ENCODE data around the gene TANC1.
A peak's percentile ranks its signal among the peaks of the same experiment; 100 is the strongest.

The TANC1 gene

DNA sequence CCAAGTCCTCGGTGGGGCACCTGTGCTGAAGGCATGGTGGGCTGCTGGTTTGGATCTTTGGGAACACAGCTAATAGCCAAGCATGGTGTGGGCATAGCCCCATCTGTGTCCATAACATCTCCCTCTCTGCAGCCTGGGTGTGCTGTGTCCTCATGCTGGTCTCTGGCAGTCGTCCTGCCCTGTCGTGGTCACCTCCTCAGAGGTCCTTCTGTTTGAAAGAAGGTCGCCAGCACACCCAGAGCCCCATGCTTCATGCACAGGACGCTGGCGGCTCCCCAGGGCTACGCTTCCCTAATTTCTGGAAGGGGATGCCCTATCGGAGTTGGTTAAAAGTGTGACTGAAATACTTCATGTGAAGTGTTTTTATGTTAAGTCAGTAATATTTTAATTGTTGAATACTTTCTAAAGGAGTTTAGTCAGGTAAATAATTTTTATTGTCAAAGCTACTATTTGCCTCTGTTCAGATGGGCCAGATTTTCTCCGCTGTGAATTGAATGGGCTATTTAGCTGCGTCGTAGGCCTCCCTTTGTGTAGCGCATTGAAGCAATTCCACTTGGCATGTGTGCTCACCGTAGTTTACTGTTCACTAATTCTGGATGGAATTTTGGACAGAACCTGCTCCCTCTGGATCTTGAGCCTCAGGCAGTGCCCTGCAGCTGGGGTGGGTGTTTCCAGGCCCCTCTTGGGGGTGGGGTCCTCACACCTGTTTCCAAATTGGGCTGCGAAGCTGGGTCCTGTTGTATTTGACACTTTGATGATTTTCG lies 236.1 kb downstream of the TANC1 start:
- no peak for DNase-seq

DNA sequence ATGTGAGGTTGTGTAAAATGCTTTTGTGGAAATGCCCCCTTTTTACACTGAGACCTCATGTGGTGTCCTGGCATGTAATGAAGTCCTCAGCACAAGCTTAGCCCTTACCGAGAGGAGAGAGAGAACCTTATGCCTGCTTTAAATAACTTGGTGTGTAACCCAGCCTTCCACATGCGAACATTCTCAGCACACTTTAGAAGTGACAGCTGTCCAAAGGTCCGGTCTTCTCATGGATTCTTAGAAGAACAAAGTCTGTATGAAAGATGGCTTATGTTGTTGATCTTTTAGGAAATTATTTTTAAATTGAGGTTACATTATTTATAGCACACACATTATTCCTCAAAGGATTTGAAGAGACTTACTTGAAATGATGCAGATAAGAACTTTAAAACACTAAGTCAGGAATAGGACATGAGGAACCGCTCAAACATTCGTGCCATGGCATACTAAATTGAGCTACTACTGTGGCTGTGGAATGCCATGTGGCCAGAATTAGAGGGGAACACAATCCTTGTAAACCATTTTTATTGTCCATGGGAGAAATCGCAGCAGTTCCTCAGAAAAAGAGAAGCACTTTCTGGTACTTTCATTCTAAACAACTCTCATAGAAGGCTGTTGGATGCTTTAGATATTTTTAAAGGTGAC lies 238.4 kb downstream of the TANC1 start:
- no peak for DNase-seq

DNA sequence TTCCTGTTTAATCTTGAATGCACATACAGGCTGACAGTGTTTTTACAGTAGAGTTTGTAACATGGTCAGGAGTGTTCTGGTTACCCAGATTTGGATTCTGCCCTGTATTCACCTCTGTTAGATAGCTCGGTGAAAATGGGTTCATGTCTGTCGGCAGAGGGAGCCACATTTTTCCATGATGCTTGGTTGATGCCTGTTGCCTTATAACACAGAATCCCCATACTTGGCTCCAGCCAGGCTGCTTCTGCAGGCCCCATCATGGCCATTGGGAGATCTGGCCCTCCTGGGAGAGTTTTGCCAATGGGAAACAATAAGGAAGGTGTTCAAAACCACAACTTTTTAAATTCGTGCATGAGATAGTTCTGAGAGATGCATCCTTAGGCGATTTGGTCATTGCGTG lies 240.0 kb downstream of the TANC1 start:
- no peak for DNase-seq

DNA sequence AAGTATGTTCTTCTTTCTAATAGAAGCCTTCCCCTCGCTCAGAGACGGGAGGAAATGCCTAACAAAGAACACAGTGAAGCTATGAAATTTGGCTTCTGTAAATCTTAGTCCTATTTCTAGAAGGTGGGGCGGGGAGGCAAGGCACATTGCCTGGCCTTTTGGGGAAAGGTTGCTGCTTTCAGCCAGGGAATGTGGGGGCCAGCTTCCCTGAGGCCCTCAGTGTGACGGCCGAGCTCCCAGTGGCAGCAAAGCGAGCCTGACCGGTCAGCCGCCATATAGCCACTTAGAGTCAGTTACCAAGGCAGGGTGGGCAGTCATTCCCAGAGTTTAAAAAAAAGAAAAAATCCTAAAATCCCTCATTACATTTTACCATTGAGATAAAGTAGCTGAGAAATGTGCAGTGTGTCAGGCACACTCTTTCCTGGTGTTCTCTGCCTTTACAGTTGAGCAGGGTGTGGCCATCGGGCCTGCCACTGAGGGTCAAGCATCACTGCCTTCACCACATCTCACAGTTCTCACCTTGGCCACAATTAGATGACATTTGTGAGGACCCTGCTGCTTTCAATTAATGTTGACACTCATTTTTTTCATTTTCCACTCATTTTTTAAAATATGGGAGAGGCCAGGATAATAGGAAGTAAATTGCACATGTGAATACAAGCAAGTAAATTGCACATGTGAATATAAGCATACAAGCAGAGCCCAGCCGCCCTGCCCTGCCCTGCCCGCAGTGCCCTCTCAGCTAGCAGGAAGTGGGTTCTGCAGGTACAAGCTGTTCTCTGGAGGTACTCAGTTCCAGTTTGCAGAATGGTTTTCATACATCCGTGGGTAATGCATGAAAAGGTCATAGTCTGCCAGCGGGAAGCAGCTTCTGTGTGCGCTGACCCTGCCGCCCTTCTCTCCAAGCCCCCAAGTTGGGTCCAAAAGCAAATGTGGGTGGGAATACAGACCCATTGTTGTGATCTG lies 241.2 kb downstream of the TANC1 start:
- no peak for DNase-seq

DNA sequence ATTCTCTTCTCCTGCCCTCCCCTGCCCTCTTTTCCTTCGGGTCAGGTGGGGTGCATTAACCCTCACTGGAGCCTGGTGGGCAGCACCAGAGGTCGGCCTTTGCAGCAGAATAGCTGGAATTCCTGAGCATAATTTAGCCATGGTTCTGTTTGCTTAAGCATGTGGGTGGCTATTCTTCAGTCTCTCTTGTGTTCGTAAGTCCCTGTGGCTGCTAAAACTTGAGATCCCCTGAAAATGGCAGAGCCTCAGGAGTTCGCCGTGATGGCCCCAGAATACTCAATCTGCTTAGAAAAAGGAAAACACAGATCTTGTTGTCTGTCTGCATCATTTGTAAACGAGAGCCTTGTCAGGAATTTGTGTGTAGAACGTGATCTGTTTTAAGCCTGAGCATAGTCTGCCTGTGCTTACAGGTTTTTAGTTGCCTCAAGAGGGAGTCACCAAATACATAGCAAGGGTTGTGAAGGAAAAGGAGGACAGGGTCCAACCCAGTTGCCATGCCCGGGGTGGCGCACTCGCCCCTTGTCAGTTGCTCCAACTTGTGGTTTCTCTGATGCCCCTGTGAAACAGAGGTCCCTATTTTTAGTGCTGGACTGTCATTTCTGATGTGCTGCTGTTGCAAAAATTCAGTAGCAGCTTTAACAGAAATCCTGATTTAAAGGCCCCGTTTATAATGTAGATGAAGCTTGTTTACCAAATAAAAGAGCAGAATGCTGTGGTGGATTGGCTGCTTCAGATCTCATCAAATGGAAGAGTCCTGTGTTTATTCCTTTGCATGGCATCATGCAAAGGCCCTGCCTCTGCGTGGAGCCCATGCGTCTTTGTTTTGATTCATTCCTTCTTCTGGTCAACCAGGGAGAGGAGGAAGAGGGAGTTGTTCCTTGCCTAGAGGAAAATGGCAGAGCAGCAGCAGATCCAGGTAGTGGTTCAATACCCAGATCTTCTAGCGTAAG lies 243.3 kb downstream of the TANC1 start:
- DNase-seq: no peak

DNA sequence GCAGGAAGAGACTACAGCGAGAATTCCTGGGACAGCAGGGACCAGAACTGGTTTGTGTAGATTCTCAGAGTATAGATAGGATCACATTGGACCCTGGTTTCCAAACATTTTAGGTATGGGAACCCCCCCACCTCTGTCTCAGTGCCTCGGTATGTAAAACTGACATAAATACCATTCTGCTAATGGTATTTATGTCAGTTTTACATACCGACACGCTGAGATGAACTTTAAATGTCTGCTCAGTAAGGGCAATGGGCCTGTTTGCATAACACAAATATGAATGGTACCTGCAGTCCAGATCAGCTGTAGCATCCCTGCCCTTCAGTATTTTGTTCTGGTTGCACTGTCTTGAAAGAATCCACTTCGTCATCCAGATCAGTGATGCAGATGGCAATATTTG lies 244.9 kb downstream of the TANC1 start:
- DNase-seq: no peak

DNA sequence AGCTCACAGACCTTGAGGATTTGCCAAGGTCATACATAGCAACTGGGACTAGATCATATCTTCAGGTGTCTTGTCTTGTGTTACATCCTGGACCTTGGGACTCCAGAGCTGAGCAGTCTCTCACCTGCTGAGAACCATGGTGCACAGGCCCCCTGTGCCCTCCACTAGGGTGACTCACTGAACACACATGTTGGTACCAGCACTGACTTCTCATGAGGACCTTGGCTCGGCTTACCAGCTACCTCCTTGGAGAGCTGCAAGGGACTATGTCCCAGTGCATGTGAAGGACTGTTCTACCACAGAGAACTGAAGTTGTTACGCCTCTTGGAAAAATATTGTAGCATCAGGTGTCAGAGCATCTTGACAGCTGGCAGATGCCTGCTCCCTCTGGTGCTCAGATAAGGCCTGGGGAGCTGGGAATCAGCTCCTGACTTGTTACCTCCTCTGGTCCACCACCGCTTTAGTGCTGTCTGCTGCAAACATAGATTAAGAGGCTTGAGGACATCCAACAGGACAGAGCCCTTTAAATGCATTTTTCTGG lies 246.0 kb downstream of the TANC1 start:
- no peak for DNase-seq

DNA sequence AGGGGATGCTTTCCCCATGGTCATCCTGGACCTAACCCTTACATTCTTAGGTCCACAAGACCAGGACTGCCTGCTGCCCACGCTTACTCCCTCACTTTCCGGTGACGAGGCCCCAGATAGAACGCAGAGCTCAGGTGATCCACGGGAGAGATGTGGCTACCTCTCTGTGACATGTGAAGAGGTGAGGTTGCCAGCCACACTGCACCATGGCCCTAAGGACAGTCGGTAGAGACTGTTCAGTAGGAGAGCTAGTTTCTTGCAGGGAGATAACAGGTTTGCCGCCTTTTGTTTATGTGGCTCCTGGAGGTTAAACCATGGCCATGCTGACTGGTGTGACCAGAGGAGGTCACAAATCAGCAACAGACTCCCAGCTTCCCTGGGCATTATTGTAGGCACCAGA lies 246.7 kb downstream of the TANC1 start:
- no peak for DNase-seq

DNA sequence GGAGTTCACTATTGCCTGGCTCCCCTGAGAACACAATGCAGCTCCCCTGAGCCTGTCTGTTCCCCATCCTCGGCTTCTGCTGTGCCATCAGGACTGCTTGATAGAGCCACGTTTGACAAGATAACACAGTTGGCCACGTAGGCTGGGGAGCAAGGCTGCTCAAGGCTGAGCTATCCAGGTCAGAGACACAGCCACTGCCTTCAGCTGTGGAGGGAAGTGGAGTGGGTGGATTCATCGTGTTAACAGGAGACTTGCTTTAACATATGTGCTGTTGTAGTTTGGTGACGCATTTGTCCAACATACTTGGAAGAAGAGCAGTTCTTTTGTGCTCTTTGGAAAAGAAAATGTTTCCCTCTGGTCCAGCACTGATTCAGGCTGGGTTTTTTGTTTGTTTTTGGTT lies 249.2 kb downstream of the TANC1 start:
- DNase-seq: no peak

DNA sequence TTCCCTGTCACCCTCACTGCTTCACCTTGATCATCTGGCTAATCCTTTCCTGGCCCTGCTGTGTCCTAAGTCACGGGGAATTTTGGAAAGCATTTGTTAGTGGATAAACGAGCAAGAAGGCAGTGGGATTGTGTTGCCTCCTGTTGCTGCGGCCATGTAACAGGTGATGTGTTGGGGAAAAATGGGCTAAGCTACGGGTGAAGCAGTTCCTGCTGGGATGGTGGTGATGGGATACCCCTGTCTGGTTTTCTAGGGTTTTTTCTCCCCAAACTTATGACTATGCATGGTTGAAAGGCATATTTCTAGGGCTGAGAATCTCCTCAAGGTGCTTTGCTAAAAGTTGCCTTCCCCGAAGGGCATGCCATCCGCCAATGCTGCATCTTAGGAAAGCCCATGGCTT lies 249.9 kb downstream of the TANC1 start:
- DNase-seq: no peak

DNA sequence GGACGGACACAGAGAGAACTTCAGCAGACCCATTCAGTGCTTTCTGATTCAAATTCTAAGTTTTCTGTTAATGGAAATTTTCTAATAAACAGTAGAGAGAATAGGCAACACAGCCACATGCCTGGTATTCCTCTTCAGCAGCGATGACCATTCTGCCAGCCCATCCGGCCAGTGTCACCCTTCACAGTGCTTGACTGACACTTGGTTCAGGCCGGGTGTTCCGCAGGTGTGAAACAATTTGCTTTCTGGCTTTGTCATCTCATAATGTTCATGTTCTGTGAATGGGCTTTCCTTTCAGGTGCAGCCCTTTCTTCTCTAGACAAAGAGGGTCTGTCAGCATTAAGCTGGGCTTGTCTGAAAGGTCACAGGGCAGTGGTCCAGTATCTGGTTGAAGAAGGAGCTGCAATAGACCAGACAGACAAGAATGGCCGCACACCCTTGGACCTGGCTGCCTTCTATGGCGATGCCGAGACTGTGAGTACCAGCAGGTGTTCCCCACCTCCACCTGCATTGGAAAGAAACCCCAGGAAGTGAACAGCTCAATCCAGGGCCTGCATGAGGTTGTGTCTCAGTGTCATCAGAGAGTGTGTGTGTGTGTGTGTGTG lies 251.1 kb downstream of the TANC1 start:
- DNase-seq: no peak

DNA sequence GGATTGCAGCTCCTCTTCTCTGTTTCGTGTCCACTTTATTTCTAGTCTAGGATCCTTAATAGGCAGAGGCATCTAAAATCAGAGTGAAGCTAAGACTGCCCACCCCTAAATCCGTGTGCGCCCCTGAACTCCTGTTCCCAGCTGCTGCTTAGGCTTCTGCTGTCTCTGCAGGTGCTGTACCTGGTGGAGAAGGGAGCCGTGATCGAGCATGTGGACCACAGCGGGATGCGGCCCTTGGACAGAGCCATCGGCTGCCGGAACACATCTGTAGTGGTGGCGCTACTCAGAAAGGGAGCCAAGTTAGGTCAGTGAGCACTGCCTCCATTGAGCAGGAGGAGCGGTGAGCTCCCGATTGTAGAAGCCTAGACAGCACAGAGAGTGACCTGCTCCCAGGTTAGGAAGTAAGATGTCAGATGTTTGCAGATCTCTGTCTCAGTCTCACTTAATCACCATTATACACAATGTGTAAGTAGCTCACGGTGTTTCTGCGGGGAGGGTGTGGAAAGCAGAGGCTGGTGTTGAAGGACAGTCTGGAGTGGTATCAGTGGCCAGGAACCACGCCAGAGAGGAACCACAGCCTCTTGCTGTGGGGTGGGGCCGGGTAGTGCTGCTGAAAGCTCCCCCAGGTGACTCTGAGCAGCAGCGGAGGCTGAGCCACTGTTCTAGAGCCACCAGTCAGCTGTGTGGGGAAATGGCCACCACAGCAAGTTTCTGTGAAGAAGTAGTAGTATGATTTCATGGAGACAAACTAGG lies 255.8 kb downstream of the TANC1 start:
- no peak for DNase-seq

DNA sequence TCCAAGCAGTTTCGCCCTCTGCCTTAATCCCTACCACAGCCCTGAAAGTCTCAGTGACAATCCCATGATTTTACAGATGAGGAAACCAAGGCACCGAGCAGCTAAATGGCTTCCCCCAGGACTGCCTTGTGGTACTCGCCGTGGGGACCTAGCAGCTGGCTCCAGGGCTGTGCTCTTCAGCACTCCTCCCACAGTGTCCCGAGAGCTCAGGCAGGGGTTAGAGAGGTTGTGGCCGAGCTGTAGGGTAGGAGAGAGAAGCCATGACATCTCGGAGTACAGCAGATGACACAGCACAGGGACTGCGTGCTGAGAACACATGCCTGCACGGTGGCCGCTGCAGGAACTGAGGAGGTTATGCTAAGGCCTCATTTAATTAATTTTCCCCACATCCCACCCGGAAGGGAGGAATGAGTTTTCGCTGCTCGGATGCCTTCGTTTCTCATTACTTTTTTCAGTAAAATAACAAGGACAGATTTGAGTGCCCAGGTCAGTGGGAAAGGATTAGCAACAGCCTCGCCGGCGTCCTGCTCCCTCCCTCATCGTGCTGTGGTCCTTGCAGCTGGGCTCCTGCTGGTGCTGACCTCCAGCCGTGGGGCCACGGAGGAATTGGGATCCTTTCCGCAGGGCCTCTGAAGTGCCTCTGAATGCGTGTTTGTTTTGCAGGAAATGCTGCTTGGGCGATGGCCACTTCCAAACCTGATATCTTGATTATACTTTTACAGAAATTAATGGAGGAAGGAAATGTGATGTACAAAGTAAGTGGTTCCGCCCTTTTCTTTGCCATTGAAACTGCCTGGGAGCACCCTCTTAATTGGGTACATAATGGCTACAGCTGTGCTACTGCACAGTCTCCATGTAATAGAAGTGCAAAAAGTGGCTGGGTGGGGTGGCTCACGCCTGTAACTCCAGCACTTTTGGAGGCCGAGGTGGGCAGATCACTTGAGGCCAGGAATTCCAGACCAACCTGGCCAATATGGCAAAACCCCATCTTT lies 256.9 kb downstream of the TANC1 start:
- DNase-seq: no peak

DNA sequence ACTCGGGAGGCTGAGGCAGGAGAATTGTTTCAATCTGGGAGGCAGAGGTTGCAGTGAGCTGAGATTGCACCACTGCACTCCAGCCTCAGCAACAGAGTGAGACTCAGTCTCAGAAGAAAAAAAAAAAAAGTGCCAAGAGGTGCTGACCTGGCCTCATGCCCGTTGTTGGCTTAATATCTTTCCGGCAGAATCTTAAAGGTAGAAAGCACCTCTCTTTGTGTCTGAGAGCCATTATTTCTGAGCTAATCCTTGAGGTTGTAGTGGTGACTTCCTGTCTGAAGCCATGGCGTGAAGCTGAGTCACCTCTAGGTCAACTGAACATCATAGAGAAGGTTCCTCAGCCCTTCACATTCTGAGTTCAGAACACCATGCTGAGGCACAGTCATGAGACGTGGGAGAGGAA lies 257.6 kb downstream of the TANC1 start:
- peak; percentile 91 for DNase-seq

DNA sequence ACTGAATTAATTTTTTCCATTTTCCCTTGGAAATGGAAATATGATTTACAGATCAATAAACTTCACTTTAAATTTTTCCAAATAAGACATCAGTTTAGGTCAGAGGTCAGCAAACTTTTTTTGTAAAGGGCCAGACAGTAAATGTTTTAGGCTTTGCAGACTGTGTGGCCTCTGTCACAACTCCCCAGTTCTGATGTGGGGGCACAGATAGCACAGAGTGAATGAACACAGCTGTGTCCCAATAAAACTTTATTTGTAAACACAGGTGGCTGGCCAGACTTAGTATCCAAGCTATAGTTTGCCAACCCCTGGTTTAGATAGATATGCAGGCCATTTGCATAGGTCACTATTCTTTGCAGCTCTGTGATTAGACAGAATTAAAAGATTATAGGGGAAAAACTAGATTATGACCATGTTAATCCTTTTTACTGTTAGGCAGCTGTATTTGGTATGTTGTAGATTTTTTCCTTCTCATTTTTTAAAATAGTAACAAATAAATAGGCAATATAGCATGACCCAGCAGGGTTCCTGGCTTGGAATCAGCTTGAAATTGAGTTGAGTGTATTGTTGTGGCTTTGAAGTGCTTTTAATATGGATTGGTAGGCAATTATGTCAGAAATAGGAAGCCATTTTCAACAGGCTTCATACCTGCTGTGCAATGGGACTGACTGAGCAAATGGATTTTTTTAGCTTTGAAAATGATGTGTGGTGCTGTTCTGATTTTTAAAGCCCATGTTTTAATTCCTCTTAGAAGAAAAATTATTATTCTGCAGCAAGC lies 258.4 kb downstream of the TANC1 start:
- DNase-seq: peak; percentile 8

DNA sequence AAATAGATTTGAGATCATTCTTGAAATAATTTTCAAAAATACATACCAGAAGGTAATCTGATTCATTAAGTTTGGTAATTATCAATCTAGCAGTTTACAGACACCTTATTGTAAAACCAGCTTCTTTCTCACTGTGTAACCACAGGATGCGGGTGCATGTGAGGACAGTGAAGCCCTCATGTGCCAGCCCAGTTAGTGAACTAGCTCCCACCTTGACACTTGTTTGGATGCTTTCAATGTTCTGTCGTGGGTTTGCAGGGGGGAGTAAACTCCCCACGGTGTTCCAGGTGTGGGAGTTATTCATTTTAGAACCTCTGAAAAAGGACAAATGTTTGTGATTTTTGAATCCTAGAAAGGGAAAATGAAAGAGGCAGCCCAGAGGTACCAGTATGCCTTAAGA lies 259.0 kb downstream of the TANC1 start:
- DNase-seq: no peak

DNA sequence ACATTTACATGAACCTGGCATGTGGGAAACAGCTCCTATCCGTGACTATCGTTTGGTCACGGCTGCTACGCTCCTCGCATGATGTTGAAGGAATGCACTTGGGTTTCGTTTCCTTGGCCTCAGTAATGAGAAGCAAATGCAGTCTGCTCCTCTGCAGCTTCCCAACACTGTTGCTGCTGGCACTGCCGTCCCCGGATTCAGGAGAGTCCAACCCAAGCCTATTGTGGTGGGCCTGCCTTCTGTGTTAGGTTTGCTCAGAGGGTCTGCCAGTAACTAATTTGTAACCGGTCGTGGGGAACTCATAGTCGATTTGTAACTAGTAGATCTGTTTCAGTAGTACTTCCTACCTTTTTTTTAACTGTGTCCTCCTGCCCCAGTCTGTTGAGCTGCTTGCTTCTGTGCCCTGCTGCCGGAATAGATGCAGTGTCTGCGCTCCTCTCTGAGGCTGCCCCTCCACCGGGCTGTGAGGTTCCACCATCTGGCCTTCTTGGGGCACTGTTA lies 259.7 kb downstream of the TANC1 start:
- no peak for DNase-seq

DNA sequence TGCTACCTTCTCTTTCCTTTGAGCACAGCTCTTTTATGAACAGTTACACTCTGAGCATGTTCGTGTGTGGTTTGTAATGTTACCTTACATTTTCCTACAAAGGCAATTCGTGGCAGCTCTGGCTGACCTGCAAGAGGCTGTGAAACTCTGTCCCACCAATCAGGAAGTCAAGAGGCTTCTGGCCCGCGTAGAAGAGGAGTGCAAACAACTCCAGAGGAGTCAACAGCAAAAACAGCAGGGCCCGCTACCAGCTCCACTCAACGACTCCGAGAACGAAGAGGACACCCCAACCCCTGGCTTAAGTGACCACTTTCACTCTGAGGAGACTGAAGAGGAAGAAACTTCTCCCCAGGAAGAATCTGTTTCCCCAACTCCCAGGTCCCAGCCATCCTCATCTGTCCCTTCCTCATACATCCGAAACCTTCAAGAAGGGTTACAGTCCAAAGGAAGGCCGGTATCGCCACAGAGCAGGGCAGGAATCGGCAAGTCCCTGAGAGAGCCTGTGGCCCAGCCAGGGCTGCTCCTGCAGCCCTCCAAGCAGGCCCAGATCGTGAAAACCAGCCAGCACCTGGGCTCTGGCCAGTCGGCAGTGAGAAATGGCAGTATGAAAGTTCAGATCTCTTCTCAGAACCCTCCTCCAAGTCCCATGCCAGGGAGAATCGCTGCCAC lies 261.2 kb downstream of the TANC1 start:
- no peak for DNase-seq

Data from inflammatory macrophage treated with lipopolysaccharide for 4 hours (primary cell).